Activated T-helper 1 cell treated with anti-CD3 and anti-CD28 coated beads, Interleukin-2, amount 50 U/mL, for 16 hours (primary cell): ENCODE measurements around the gene C19orf67.

Experiments
- DNase-seq, 2 donors: peaks; one replicate each; pipeline ENCODE4 v3.0.0-alpha.2; 2020; ENCODE audit warnings: low read depth in 1 of 2, low spot score in 1 of 2

The C19orf67 gene

DNA sequence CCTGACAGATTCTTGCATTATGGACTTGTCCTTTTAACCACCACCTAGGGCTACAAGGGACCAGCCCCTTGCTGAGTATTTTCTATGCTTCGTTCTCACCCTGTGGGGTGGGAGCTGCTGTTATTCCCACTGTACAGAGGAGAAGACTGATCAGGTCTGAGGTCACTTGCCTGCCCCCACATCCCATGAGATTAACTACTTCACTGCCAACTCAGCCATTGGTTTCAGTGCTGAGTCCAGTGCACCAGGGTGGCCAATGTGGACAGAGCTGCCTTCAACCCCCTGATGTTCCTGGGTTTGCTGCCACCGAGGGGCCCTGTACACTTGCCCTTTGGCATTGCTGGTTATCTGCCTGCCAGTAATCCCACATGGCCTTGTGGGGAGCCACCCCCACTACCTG, 25.1 kb upstream of the C19orf67 start:
- no peak for DNase-seq

DNA sequence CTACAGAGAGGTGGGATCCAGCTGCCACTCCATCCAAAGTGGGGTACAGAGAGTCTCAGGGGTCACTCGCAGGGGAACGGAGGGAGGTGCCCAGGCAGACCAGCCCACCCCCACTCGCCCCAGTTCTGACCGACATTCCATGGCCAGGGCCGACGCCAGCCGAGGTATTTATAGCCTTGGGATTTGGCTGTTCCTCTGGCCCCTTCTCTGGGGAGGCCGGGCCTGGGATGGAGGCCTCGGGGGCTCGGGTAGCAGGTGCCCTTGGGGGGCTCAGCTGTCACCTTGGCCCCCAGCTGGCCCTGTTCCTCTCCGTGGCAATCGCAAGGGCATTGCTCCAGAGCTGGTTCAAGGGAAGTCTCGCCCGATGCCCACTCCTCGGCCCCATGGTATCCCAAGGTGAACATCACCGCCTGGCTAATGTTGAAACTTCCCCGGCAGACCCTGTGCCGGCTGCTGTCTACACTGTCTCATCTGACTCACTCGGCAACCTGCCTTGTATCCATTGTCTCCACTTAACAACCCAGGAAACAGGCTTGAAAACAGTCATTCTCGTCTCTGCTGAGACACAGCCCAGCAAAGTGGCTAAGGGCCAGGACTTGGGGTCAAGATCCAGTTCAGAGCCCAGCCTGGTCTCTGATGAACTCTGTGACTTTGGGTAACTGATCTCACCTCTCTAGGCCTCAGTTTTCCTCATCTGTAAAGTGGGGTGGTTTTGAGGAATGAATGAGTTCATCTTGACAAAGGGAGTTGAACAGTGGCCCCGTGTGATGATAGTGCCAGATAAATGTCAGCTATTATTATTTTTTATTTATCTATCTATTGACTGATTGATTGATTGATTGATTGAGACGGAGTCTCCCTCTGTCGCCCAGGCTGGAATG, 22.2 kb upstream of the C19orf67 start:
- no peak for DNase-seq

DNA sequence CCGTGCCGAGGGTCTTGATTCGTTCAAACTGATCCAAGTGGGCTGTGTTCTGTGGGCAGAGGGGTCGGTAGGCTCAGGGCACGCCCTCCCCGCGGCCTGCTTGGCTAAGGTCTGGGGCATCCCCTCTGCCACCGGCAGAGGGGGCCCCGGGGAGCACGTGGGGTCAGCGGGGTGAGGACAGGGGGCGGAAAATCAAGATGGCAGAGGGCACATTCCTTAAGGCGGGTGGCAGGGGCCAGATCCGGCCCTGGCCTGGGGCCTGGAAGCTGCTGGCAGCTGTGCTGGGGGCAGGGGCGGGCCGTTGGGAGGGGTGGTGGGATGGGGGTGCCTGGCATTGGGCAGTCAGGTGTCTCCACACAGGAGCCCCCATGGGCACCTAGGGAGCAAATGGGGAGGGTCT, 21.3 kb upstream of the C19orf67 start:
- no peak for DNase-seq

DNA sequence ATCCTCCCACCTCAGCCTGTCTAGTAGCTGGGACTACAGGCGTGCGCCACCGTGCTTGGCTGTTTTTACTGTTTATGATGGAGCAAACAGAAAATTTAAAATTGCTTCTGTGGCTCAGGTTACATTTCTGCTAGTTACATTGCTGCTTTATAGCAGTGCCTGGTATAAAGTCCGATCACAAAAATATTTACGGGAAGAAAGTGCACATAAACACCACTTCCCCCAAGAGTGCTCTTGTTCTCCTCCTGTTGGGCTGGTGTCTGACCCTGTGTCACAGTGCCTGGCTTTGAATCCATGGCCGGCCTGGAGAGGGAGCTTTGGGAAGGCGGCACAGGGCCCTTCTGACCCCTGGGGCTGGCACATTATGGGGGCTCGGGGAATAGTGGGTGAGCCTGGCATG, 20.1 kb upstream of the C19orf67 start:
- no peak for DNase-seq

DNA sequence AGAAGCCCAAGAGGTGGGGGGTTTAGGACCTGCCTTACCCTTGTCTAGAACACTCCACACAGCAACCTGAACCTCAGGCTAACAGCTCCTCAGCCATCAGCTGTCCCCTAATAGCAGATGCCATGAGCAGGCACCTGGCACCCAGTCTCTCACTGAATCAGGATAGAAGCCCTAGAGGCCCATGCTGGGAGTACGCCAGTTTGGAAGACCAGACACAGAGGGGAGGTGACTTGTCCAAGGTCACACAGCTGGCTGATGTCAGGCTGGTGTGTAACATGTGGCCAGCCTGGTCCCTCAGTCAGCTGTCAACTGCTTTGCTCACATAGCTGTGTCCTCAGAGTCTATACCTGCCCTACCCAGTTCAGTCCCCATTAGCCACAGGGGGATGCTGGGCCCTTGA, 17.7 kb upstream of the C19orf67 start:
- no peak for DNase-seq

DNA sequence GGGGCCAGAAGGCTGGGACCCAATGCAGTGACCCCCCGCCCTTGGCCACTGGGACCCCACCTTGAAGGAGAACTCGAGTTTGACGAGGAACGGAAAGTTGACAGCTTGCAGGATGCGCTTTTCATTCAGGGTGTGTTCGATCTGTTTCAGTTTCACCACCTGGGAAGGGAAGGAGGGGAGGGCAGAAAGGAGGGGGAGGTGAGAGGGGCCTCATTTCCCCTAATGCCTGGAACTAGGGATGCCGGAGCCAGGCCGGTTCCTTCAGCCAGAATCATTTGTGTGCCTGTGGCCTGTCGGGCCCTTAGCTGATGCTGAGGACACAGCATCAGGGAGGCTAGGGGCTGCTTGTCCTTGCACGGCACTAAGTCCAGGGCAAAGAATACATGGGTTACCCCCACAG, 17.2 kb upstream of the C19orf67 start:
- DNase-seq: no peak

DNA sequence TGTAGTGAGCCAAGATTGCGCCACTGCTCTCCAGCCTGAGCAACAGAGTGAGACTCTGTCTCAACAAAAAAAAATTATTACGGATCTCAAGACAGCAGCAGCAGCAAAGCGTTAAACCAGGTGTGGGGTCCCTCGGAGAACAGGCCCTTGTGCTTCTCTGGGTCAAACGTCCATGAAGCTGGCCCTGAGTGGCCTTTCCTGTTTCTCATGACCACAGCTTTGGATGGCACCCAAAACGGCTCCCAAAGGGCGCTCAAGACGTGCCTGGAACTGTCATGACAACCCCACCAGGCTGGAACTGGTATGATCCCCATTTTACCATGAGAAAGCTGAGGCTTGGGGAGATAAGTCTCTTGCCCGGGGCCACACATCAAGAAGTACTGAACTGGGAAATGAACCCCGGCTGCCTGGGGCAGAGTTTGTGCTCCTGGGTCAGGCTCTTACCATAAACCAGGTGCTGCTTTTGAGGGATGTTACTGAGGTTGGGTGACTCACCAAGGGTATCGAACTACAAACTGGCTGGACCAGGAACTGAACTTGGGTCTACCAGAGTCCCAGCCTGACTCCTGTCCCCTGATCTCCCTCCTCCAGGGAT, 16.6 kb upstream of the C19orf67 start:
- no peak for DNase-seq

DNA sequence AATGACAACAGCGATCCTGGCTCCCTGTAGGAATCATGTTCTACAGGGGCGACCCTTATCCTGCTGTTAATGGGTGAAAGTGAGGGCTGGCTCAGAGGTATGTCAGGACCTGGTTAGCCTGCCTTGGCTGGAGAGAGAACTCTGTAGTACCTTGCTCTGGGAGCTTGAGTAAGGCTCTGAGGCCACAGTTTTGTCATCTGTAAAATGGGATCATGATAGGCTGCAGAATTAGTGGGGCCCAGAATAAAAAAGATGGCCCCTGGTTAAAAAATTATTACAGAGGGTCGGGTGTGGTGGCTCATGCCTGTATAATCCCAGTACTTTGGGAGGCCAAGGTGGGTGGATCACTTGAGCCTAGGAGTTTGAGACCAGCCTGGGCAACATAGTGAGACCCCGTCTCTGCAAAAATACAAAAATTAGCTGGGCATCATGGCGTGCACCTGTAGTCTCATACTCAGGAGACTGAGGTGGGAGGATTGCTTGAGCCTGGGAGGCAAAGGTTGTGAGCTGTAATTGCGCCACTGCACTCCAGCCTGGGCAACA, 15.5 kb upstream of the C19orf67 start:
- no peak for DNase-seq

DNA sequence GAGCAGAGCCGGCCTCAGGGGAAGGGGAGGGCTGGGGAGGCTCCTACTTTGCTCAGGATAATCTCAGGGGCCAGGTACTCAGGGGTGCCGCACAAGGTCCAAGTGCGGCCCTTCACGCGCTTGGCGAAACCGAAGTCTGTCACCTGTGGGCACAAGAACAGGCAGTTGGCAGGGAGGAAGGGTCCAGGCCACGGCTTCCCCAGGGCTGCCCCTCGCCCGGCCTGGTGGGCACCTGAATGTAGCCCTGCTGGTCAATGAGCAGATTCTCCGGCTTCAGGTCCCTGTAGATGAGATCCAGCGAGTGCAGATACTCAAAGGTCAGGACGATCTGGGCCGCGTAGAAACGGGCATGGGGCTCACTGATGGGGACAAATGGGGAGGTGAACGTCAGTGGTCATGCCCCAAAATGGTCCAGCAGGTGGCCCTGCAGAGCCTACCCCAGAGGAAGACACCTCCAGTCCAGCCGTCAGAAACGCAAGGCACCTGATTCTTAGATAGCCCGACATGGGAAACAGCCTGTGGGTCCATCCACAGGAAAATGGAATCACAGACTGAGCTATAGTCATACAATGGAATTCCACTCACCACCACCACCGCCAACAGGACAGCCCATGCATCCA, 12.1 kb upstream of the C19orf67 start:
- DNase-seq: no peak

DNA sequence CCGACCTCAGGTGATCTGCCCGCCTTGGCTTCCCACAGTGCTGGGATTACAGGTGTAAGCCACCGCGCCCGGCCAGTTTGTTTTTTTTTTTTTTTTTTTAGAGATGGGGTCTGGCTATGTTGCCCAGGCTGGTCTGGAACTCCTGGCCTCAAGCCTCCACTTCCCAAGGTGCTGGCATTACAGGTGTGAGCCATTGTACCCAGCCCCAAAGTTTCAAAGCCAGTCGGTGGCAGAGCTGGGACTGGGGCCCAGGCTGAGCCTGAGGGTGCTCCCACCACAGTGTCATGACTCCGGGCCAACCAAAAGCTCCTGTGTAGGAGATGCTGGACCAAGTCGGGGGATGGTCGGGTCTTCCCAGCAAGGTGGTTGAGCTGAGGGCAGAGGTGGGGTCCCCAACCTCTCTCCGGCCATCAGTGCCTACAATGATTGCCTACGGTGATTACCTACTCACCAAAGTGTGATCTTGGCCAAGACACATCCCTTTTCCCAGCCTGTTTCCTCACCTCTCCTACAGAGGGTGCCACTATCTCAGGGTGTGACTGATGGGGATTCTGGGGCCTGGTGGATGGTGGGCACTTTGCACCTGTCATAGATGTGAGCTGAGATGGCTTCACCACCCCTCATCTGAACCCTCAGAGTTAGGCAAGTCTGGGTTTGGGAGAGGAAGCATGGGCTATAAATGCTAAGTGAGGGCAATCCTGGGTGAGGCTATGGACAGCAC, 10.8 kb upstream of the C19orf67 start:
- DNase-seq: no peak

DNA sequence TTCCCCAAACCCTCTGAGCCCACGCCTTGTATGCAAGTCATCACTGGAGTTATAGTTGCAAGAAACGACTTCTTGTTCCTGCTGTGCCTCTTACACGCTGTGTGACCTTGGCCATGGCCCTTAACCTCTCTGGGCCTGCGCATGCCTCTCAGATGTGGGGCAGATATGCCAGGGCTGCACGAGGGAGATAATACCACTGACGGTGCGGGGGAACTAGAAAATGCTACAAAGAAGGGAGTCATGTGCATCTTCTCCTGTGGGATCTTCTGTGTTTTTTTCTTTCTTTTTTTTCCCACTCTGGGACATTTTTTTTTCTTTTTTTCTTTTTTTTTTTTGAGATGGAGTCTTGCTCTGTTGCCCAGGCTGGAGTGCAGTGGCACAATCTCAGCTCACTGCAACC, 9.3 kb upstream of the C19orf67 start:
- DNase-seq: no peak

DNA sequence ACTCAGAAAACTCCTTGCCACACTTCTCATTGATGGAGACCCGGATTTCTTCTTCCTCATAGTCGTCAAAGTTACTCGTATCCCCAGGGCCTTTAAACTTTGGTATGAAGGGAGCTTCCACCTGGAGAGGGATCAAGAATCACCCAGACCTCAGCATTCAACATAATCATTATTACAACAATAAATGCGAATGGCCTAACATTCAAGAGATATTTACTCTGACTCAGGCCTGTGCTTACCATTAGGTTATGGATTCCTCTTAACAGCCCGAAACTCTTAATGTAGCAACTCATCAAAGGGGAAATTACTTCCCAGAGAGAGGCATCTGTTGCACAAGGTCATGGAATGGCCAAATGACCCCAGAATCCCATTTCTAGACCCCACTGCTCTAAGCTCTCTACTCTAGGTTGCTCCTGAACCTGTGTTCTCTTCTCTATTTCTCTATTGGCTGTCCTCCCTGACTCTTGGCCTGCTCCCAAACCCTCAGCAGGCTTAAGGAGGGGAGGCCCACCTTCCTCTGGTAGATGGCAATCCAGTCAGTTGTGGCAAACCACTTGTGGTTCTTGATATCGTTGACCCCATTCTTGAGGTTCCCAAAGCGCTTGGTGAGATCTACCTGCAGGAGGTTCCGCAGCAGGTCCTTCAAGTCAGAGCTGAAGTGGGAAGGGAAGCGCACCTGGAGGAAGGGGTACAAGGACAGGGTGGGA, 7.7 kb upstream of the C19orf67 start:
- no peak for DNase-seq

DNA sequence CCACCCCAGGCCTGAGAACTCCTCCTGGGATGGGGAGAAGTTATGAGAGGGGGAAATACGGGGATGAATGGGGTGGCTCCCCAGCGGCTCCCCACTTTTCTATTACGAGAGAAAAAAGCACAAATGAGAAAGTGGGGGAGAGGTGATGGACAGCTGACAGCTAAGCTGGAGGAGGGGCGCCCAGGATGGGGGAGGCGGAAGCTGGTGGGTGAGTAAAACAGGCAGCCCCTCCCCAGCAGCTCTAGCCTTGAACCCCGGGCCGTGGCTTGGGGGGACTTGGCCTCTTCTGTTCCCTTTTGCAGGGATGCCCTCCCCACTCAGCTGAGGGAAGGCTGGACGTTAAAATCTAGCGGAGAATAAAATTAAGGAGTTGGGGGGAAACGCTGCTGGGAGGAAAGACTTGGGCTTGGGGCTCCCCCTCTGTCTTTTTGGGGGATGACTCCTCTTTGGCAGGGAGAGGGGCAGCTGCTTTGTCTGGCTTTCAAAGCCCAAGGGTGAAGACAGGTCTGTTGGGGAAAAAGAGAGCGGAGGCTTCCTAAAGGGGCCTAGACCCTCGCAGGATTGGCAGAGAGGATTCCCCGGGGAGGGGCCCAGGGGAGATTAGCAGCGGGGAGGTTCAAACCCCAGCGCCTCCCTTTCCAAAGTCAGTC, 6.4 kb upstream of the C19orf67 start:
- DNase-seq: no peak

DNA sequence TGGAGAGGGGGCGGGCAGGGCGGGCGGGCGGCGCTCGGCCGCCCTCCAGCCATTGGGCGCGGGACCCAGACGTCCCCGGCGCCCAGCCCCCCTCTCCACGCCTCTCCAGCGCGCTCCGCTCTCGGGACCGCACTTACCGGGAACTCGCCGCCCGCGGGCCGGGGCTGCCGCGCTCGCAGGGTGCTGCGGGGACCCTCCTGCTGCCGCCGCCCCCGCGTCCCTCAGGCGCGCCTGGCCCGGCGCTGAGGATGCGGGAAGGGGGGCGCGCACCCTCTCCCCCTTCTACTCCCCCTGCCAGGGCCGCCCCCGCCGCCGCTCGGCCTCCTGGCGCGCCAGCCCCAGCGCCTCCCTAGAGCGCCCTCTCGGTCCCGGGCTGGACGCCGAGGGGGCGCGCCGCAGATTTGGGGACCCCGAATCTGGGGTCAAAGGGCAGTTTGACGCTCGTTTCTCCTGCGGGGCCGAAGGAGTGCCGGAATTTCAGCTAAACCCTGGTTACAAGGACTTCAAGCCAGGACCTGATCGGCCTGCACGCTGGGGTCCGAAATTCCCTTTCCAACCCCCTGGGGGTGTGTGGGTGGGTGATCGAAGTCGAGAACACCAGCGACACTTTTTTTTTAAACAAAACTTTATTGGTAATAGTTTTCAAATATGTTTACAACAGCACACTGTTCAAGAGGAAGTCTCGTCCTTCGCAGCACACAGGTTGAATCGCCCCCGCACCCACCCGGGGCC, 5.7 kb upstream of the C19orf67 start:
- DNase-seq: no peak

DNA sequence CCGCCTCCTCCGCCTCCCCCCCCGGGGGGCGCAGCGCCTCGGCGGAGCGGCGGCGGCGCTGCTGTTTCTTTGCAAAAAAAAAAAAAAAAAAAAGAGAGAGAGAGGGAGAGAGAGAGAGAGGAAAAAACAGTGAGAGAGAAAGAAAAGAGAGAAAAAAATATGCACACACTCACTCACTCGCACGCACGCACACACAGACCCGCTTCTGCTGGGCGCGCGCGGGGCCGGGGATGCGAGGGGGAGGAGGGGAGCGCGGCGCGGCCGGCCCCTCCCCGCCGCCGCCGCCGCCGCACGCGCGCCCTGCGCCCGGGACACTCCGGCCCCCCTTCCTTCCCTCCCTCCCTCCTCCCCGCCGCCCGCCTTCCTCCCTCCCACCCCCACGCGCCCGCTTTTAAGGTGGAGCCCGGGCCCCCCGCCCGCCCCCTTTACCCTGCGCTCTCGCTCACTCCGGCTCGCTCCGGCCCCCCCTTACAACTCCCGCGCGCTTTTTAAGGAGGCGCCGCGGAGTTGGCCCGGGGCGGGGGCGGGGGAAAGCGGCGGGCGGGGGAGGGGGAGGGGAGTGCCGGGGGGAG, 5.0 kb upstream of the C19orf67 start, which contains the start of gene SAMD1:
Gene SAMD1, minus strand, starts transcription at position 243 of the 572 bp plus-strand sequence.
- peak; percentile 76 to 77 for DNase-seq

DNA sequence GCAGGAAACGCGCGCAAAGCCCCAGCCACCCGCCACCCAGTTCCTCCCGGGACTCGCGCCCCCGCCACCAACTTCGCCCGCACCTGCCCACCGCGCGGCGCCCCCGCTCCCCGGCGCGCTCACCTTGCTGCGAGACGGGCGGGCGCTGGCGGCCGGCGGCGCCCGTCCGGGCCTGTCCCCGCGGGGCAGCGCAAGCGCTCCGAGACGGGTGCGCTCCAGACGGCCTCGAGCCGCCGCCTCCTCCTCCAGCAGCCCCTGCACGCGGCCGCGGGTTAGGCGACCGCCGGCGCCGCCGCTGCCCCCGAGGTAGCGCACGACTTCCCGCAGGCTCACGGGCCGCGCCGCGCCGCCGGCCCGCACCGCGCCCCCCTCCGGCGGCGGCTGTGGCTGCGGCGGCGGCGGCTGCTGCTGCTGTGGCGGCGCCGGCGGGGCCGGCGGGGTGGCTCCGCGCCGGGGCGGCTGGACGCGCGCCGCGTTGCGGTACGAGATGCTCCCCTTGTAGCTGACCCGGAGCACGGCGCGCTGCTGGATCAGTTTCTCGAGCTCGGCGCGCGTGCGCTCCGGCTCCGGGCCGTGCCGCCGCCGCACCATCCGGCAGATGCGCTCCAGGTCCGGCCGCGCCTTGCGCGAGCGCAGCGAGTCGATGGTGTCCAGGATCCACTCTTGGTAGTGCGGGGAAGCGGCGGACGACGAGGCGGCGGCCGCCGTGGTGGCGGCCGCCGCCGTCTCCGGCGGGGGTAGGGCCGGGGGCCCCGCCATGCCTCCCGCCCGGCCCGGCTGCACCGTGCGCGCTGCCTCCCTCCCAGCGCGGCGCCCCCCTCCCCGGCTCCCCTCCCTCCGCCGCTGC, 4.3 kb upstream of the C19orf67 start:
- DNase-seq: no peak

DNA sequence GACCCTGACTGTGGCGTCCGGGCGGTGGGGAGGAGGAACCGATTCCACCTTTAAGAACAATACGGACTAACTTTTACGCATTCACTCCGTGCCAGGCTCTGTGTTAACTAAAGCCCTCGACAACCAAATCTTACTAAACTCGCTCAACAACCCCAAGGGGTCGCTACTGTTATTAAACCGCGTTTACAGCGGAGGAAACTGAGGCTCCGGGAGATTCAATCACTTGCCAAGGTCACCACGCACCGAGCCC, 3.8 kb upstream of the C19orf67 start:
- DNase-seq: no peak

DNA sequence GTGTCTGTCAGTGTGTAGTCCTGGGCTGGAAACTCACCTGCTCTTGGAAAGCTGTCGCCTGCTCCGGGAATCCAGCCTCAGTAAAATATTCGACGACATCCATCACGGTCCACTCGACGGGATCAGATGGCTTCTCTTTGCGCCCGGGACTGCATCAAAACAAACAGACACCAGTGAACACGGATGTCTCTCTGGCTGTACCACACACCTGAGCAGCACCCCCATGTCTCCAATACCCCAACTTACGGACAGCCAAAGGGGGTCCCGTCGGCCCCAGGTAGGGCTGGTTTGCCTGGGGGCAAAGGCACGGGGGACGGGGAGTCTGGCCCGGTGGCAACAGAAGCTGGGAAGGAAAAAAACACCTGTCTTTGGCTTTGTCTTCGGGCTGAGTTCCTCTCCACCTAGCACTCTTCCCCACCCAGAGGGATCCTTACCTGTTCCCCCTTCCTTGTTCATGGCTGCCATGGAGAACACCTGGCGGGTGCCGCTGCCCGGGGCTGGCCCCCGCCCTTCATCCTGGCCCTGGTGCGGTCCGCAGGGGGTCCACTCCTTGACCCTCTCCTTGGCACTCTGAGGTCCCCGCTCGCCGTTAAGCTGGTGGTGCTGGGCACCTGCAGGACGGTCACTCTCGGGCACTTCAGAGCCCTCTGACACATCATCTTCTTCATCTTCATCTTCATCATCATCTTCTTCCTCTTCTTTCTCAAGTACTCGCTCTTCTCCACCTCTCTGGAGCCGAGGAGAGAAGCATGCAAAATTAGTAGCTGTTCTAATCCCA, 3.2 kb upstream of the C19orf67 start:
- no peak for DNase-seq
